HepG2 (cell line): Measurements from ENCODE around the gene TSSK6. TPM values are rescaled to one million over a fixed set of nuclear protein-coding genes. Genes with fewer than 3 reads are reported as not detected.

ENCODE experiments used
- ATAC-seq: fragments of 200-7000 bp; cut with Tn5 transposase; 3 replicates; pipeline ENCODE4 v1.9.1; 2020; ENCODE audit warnings: mild to moderate bottlenecking, moderate library complexity
- BruUV-seq: library from RNA; stranded (reverse); fragments of 400-500 nt; replicated peaks from 2 replicates; lab custom pipeline; 2021; lab: Mats Ljungman, UMichigan
- CTCF ChIA-PET: fragments of 300-600 bp; formaldehyde crosslinking; extraction: SDS; loops from one replicate; lab custom pipeline; 2021; ENCODE audit warnings: low total read pairs, inconsistent platforms, low intra/inter-chr PET ratio; lab: Yijun Ruan, JAX
- POLR2A ChIA-PET: fragments of 350-600 bp; sonication (Branson Sonifier 250); formaldehyde crosslinking; loops from one replicate; lab custom pipeline; 2020; ENCODE audit warnings: antibody characterized with exemption, inconsistent platforms; lab: Yijun Ruan, JAX
- DNase-seq: peaks from one replicate; pipeline ENCODE4 v3.0.0-alpha.2; 2015; ENCODE audit warnings: low spot score
- FAIRE-seq: peaks from 3 replicates; lab custom pipeline; 2011; peaks lifted over from hg19 to GRCh38; lab: Jason Lieb, UNC
- H2AFZ ChIP-seq: one replicate; pipeline ENCODE4 v1.6.1; 2011; ENCODE audit warnings: low read length, inconsistent platforms
- H3K27ac ChIP-seq: fragments of 300-600 bp; 3 replicates; pipeline ENCODE4 v1.8.0; 2011; ENCODE audit warnings: mixed run types, mild to moderate bottlenecking, mixed read lengths, low read length, inconsistent platforms; ENCODE audit not compliant: insufficient read depth; ENCODE audit errors: extremely low read length
- H3K27me3 ChIP-seq, 2 experiments: fragments of 200-600 bp in 1 of 2; 2 replicates in 1 of 2; 3 replicates in 1 of 2; pipeline versions ENCODE4 v1.6.0 to v1.8.0; 2011; ENCODE audit warnings: low read length in 2 of 2, mild to moderate bottlenecking in 2 of 2, moderate library complexity in 2 of 2, inconsistent platforms in 1 of 2; ENCODE audit not compliant: insufficient read depth in 2 of 2, control insufficient read depth in 1 of 2
- H3K36me3 ChIP-seq, 2 experiments: fragments of 200-600 bp in 1 of 2; replicated peaks in 1 of 2; 2 replicates in 1 of 2; 3 replicates in 1 of 2; pipeline versions ENCODE4 v1.5.1 to v1.8.0; 2011; ENCODE audit warnings: low read length in 2 of 2, inconsistent platforms in 1 of 2; ENCODE audit not compliant: insufficient read depth in 2 of 2, control insufficient read depth in 1 of 2
- H3K4me1 ChIP-seq: 2 replicates; pipeline ENCODE4 v1.5.1; 2012; ENCODE audit warnings: low read length, inconsistent platforms; ENCODE audit not compliant: insufficient read depth
- H3K4me2 ChIP-seq: 2 replicates; pipeline ENCODE4 v1.6.0; 2011; ENCODE audit warnings: low read depth, low read length, inconsistent platforms
- H3K4me3 ChIP-seq, 3 experiments: fragments of 200-600 bp in 1 of 3; sonication (generic), shearing (Covaris generic) in 1 of 3; replicated peaks in 1 of 3; 2 replicates each; pipeline ENCODE4 v1.5.1; 2011 to 2016; ENCODE audit warnings: low read length in 3 of 3, inconsistent platforms in 2 of 3, low read depth in 2 of 3, mild to moderate bottlenecking in 2 of 3, control low read depth in 1 of 3, mixed read lengths in 1 of 3; ENCODE audit not compliant: insufficient read depth in 1 of 3
- H3K79me2 ChIP-seq: one replicate; pipeline ENCODE4 v1.6.1; 2011; ENCODE audit warnings: low read length, inconsistent platforms; ENCODE audit not compliant: insufficient read depth
- H3K9ac ChIP-seq: 2 replicates; pipeline ENCODE4 v1.6.0; 2011; ENCODE audit warnings: mild to moderate bottlenecking, low read depth, low read length, inconsistent platforms; ENCODE audit not compliant: insufficient read depth
- H3K9me3 ChIP-seq: 2 replicates; pipeline ENCODE4 v1.5.1; 2012; ENCODE audit warnings: mild to moderate bottlenecking, low read length
- H4K20me1 ChIP-seq: 2 replicates; pipeline ENCODE4 v1.6.0; 2011; ENCODE audit warnings: inconsistent platforms, mild to moderate bottlenecking, low read length, moderate library complexity; ENCODE audit not compliant: insufficient read depth
- BRCA1 ChIP-seq: sonication (generic); formaldehyde crosslinking; IDR thresholded peaks from 2 replicates; pipeline ENCODE4 v1.4.0; 2020; ENCODE audit warnings: missing genetic modification reagents
- HNRNPL ChIP-seq: fragments of 200-400 bp; formaldehyde crosslinking; IDR thresholded peaks from 2 replicates; pipeline ENCODE4 v1.6.1; 2017; ENCODE audit warnings: mild to moderate bottlenecking, low read depth, low read length
- IRF2 ChIP-seq: IDR thresholded peaks from 2 replicates; pipeline ENCODE4 v1.6.1; 2018; ENCODE audit warnings: missing genetic modification reagents, missing compliant biosample characterization
- NFAT5 ChIP-seq: sonication (generic); formaldehyde crosslinking; IDR thresholded peaks from 2 replicates; pipeline ENCODE4 v1.4.0; 2020; ENCODE audit warnings: missing genetic modification reagents
- PAXIP1 ChIP-seq: sonication (generic); formaldehyde crosslinking; conservative IDR thresholded peaks from 2 replicates; pipeline ENCODE4 v1.4.0; 2020; ENCODE audit warnings: mild to moderate bottlenecking, missing genetic modification reagents, moderate library complexity
- TOPORS ChIP-seq: sonication (generic); formaldehyde crosslinking; IDR thresholded peaks from 2 replicates; pipeline ENCODE4 v1.8.0; 2023; ENCODE audit warnings: mild to moderate bottlenecking, missing genetic modification reagents
- ZNF230 ChIP-seq: sonication (generic); formaldehyde crosslinking; IDR thresholded peaks from 2 replicates; pipeline ENCODE4 v1.4.0; 2020; ENCODE audit warnings: mild to moderate bottlenecking, missing genetic modification reagents
- WGBS: methylation state at CpG from one replicate; pipeline ENCODE4 v1.1.6; 2017; ENCODE audit warnings: low lambda C conversion rate; 5-methylcytosine and 5-hydroxymethylcytosine counted together
- in situ Hi-C: cut with HindIII; loops from 2 replicates; pipeline ENCODE4 v1.10.0; 2017; ENCODE audit warnings: low pct_unique_long_range_greater_than_20kb; ENCODE audit not compliant: extremely low pct_ligation_motif_present
- intact Hi-C: fragments of 100-400 bp; cut with micrococcal nuclease; formaldehyde crosslinking; loops from one replicate; pipeline ENCODE4 v1.10.0; 2022; ENCODE audit not compliant: unreplicated experiment
- polyA plus RNA-seq, 8 experiments: library from polyadenylated mRNA; depleted of rRNA in 3 of 8; stranded (reverse) in 7 of 8; unstranded in 1 of 8; fragments of >200 nt; fragmentation: Illumina TruSeq in 4 of 8; extraction: Trizol in 4 of 8; gene quantifications; 2 replicates each; pipeline versions ENCODE4 v1.2.1 to v1.2.3, GENCODE V29; 2011 to 2016; ENCODE audit warnings: low read depth in 4 of 8, missing spikeins in 1 of 8, mixed read lengths in 1 of 8; ENCODE audit not compliant: insufficient read depth in 1 of 8
- total RNA-seq, 5 experiments: library from RNA; depleted of rRNA; stranded (reverse); fragments of >200 nt; fragmentation: Illumina TruSeq; extraction: Trizol; gene quantifications; 2 replicates each; pipeline ENCODE4 v1.2.3, GENCODE V29; 2016; ENCODE audit warnings: low read depth in 1 of 5
- TF ChIP-seq, protein P1 (sequence below): sonication (generic); formaldehyde crosslinking; IDR thresholded peaks from 2 replicates; pipeline ENCODE4 v1.4.0; 2020; ENCODE audit warnings: mild to moderate bottlenecking, missing genetic modification reagents, borderline replicate concordance
- TF ChIP-seq, protein P2 (sequence below): sonication (generic); formaldehyde crosslinking; IDR thresholded peaks from 2 replicates; pipeline ENCODE4 v1.5.1; 2020; ENCODE audit warnings: missing genetic modification reagents, mild to moderate bottlenecking, borderline replicate concordance

TSSK6 gene
- total and polyA plus RNA-seq, 2 of the 13 experiments (the other 11 are each of a cell fraction or from before 2014, with no cell fraction given): 0.71 to 1.2 TPM

DNA sequence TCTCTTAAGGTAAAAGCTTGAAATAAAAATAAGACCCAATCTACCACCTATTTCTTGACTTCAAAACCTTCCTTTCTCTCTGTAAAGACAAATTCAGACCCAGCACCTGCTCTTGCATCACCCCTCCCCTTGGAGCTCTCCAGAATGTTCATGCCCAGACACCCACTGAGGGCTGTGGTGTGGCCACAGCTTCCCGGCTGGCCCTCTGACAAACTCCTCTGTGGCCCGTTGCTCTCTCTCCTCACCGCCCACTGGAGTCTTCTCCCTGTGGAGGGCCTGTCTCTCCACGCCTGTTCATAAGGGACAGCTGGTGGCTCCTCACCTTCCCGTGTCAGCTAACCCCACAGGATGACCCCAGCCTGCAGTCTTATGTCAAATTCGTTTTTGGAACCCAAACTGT is 49.1 kb downstream of the TSSK6 start:
- BruUV-seq: no TSS peak
- Histone ChIP-seq H2AFZ (no peak overlapping the region), H3K27me3 (no peaks in the 10 kb centered on the region), H3K36me3 (peaks cover 27 to 49% of the 10 kb centered on the region in 2 experiments), H3K4me3 (no peak overlapping the region), H3K27ac (no peak overlapping the region), H3K4me1 (peaks cover 24% of the 10 kb centered on the region), H3K9me3 (peaks cover 15% of the 10 kb centered on the region), H3K79me2 (peaks cover 44% of the 10 kb centered on the region), H3K9ac (no peak overlapping the region), H4K20me1 (peaks cover 29% of the 10 kb centered on the region; the same call in 1 of the 2 replicates), H3K4me2 (no peak overlapping the region)
- no peak for ATAC-seq
- ChIA-PET CTCF (no interaction called here), POLR2A (no interaction called here)
- WGBS: 94% methylated on average over 6 of the region's 6 CpGs
- in situ Hi-C loops: no loop called here
- FAIRE-seq: no peak
- intact Hi-C loops: no loop called here
- DNase-seq: no peak
- TF ChIP-seq PAXIP1 (CRISPR knock-in tag) (no peak), TOPORS (CRISPR knock-in tag) (no peak), HNRNPL (no peak), BRCA1 (no peak), IRF2 (CRISPR knock-in tag) (no peak), NFAT5 (CRISPR knock-in tag) (no peak), ZNF230 (CRISPR knock-in tag) (no peak)
- TF ChIP-seq, protein P1, sequence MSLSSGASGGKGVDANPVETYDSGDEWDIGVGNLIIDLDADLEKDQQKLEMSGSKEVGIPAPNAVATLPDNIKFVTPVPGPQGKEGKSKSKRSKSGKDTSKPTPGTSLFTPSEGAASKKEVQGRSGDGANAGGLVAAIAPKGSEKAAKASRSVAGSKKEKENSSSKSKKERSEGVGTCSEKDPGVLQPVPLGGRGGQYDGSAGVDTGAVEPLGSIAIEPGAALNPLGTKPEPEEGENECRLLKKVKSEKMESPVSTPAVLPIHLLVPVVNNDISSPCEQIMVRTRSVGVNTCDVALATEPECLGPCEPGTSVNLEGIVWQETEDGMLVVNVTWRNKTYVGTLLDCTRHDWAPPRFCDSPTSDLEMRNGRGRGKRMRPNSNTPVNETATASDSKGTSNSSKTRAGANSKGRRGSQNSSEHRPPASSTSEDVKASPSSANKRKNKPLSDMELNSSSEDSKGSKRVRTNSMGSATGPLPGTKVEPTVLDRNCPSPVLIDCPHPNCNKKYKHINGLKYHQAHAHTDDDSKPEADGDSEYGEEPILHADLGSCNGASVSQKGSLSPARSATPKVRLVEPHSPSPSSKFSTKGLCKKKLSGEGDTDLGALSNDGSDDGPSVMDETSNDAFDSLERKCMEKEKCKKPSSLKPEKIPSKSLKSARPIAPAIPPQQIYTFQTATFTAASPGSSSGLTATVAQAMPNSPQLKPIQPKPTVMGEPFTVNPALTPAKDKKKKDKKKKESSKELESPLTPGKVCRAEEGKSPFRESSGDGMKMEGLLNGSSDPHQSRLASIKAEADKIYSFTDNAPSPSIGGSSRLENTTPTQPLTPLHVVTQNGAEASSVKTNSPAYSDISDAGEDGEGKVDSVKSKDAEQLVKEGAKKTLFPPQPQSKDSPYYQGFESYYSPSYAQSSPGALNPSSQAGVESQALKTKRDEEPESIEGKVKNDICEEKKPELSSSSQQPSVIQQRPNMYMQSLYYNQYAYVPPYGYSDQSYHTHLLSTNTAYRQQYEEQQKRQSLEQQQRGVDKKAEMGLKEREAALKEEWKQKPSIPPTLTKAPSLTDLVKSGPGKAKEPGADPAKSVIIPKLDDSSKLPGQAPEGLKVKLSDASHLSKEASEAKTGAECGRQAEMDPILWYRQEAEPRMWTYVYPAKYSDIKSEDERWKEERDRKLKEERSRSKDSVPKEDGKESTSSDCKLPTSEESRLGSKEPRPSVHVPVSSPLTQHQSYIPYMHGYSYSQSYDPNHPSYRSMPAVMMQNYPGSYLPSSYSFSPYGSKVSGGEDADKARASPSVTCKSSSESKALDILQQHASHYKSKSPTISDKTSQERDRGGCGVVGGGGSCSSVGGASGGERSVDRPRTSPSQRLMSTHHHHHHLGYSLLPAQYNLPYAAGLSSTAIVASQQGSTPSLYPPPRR: no peak
- TF ChIP-seq, protein P2, sequence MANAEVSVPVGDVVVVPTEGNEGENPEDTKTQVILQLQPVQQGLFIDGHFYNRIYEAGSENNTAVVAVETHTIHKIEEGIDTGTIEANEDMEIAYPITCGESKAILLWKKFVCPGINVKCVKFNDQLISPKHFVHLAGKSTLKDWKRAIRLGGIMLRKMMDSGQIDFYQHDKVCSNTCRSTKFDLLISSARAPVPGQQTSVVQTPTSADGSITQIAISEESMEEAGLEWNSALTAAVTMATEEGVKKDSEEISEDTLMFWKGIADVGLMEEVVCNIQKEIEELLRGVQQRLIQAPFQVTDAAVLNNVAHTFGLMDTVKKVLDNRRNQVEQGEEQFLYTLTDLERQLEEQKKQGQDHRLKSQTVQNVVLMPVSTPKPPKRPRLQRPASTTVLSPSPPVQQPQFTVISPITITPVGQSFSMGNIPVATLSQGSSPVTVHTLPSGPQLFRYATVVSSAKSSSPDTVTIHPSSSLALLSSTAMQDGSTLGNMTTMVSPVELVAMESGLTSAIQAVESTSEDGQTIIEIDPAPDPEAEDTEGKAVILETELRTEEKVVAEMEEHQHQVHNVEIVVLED (CRISPR knock-in tag): no peak
